DND-41 (cell line): ENCODE results near the gene CDC42EP1.

Experiments
- ATAC-seq: fragments of 200-7000 bp; cut with Tn5 transposase; 3 replicates; pipeline ENCODE4 v1.9.1; 2021; ENCODE audit warnings: low read depth; ENCODE audit not compliant: insufficient read depth
- DNase-seq: peaks from one replicate; pipeline ENCODE4 v3.0.0-alpha.2; 2020
- H2AFZ ChIP-seq: 2 replicates; pipeline ENCODE4 v1.6.0; 2012; ENCODE audit warnings: low read depth, low read length
- H3K27ac ChIP-seq: 2 replicates; pipeline ENCODE4 v1.5.1; 2012; ENCODE audit warnings: low read length, inconsistent platforms
- H3K27me3 ChIP-seq: fragments of 200-600 bp; sonication (generic); 2 replicates; pipeline ENCODE4 v1.6.0; 2012; ENCODE audit warnings: low read length, mild to moderate bottlenecking, inconsistent platforms; ENCODE audit not compliant: insufficient read depth, poor library complexity
- H3K36me3 ChIP-seq: 2 replicates; pipeline ENCODE4 v1.5.1; 2012; ENCODE audit warnings: low read length, inconsistent platforms; ENCODE audit not compliant: insufficient read depth
- H3K4me1 ChIP-seq: 2 replicates; pipeline ENCODE4 v1.5.1; 2012; ENCODE audit warnings: mild to moderate bottlenecking, low read length; ENCODE audit not compliant: insufficient read depth
- H3K4me2 ChIP-seq: 2 replicates; pipeline ENCODE4 v1.6.0; 2012; ENCODE audit warnings: mild to moderate bottlenecking, moderate library complexity, low read length, inconsistent platforms; ENCODE audit not compliant: insufficient read depth
- H3K4me3 ChIP-seq, 2 experiments: fragments of 200-600 bp in 1 of 2; shearing (Covaris generic) in 1 of 2; 2 replicates each; pipeline ENCODE4 v1.5.1; 2012 to 2016; ENCODE audit warnings: inconsistent platforms in 2 of 2, low read length in 2 of 2, mild to moderate bottlenecking in 2 of 2, low read depth in 1 of 2, moderate library complexity in 1 of 2
- H3K79me2 ChIP-seq: 2 replicates; pipeline ENCODE4 v1.6.0; 2012; ENCODE audit warnings: low read length, inconsistent platforms; ENCODE audit not compliant: insufficient read depth
- H3K9ac ChIP-seq: 2 replicates; pipeline ENCODE4 v1.6.0; 2012; ENCODE audit warnings: low read depth, mild to moderate bottlenecking, inconsistent platforms, low read length, moderate library complexity
- H3K9me3 ChIP-seq: 2 replicates; pipeline ENCODE4 v1.5.1; 2012; ENCODE audit warnings: low read length, moderate library complexity, mild to moderate bottlenecking, inconsistent platforms; ENCODE audit not compliant: insufficient read depth, severe bottlenecking
- H4K20me1 ChIP-seq: 2 replicates; pipeline ENCODE4 v1.6.0; 2012; ENCODE audit warnings: low read length; ENCODE audit not compliant: insufficient read depth
- EZH2 ChIP-seq: IDR thresholded peaks from 3 replicates; pipeline ENCODE4 v1.6.1; 2012; ENCODE audit warnings: borderline replicate concordance, low read depth, mild to moderate bottlenecking, moderate library complexity, low read length, inconsistent platforms; ENCODE audit not compliant: severe bottlenecking
- TF ChIP-seq, protein P1 (sequence below): IDR thresholded peaks from 2 replicates; pipeline ENCODE4 v1.5.1; 2012; ENCODE audit warnings: borderline replicate concordance, low read length, moderate library complexity, mild to moderate bottlenecking; ENCODE audit not compliant: poor library complexity, severe bottlenecking; ENCODE audit errors: extremely low read depth

CDC42EP1 gene

DNA sequence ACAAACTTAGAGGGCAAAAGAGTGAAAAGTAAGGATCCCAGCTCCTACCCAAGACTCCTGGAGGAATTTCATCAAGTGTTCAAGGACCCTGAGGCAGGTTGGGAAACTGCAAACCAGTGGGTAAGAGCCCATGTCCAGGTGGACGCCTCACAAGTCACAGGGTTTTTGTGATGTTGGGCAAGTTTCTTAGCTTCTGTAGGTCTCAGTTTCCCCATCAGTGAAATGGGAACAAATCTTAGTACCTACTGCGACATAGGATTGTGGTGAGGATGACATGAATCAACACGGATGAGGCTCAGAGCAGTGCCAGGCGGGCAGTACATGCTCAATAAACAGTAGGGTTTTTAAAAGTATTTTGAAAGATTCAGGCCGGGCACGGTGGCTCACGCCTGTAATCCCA is 17.3 kb upstream of the CDC42EP1 start:
- Histone ChIP-seq H3K36me3 (no peaks in the 10 kb centered on the region), H3K79me2 (no peaks in the 10 kb centered on the region), H3K4me2 (no peak overlapping the region), H3K27ac (no peak overlapping the region), H3K9me3 (no peaks in the 10 kb centered on the region), H3K27me3 (no peaks in the 10 kb centered on the region), H4K20me1 (peaks cover 4% of the 10 kb centered on the region), H3K4me3 (no peak overlapping the region), H3K9ac (no peak overlapping the region), H3K4me1 (peaks cover 5% of the 10 kb centered on the region; the same call in 1 of the 2 replicates), H2AFZ (no peak overlapping the region)
- DNase-seq = no peak
- no peak for ATAC-seq
- TF ChIP-seq, protein P1, sequence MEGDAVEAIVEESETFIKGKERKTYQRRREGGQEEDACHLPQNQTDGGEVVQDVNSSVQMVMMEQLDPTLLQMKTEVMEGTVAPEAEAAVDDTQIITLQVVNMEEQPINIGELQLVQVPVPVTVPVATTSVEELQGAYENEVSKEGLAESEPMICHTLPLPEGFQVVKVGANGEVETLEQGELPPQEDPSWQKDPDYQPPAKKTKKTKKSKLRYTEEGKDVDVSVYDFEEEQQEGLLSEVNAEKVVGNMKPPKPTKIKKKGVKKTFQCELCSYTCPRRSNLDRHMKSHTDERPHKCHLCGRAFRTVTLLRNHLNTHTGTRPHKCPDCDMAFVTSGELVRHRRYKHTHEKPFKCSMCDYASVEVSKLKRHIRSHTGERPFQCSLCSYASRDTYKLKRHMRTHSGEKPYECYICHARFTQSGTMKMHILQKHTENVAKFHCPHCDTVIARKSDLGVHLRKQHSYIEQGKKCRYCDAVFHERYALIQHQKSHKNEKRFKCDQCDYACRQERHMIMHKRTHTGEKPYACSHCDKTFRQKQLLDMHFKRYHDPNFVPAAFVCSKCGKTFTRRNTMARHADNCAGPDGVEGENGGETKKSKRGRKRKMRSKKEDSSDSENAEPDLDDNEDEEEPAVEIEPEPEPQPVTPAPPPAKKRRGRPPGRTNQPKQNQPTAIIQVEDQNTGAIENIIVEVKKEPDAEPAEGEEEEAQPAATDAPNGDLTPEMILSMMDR = no peak
- TF ChIP-seq EZH2 = no peak

DNA sequence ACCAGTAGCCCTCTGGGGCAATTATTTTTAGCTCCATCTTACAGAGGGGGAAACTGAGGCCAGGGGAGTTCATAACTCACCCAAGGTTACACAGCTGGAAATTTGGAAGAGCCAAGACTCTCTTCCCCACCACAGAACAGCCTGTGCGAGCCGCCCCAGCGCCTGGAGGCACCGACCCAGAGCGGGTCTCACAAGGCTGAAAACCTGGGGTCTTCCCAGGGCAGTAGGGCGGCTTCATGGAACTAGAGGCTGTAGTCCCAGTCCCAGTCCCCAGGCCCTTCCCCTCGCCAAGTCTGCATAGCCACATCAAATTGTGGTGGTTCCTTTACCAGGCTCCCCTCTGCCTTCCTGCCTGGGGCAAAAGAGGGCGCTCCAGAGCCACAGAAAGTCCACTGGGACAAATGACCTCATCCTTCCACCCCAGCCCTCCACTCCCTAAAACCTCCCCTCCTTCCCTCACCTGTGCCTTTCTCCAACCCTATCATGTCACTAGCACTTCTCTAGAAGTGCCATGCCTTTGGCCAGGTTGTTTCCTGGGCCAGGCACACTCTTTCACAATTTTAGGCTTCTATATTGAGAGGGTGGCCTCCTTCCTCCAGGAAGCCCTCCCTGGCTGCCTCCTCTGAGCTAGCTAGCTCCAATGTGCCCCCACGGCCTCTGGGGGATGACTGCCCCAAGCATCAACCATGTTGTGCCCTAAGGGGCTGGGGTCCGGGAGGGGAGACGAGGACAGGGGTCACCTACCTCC is 15.2 kb upstream of the CDC42EP1 start:
- Histone ChIP-seq H3K9me3 (no peaks in the 10 kb centered on the region), H3K9ac (no peak overlapping the region), H2AFZ (no peak overlapping the region), H4K20me1 (peaks cover 4% of the 10 kb centered on the region), H3K36me3 (no peaks in the 10 kb centered on the region), H3K4me3 (no peak overlapping the region), H3K4me2 (no peak overlapping the region), H3K79me2 (no peaks in the 10 kb centered on the region), H3K4me1 (0 out of 2 replicates have a peak, but pooled peaks cover 3% of the 10 kb centered on the region), H3K27me3 (no peaks in the 10 kb centered on the region), H3K27ac (no peak overlapping the region)
- DNase-seq (peak; percentile 34), ATAC-seq (peak; percentile 39; the same call in 1 of the 3 replicates)
- TF ChIP-seq, protein P1 = peak; percentile 67
- TF ChIP-seq EZH2 = no peak

DNA sequence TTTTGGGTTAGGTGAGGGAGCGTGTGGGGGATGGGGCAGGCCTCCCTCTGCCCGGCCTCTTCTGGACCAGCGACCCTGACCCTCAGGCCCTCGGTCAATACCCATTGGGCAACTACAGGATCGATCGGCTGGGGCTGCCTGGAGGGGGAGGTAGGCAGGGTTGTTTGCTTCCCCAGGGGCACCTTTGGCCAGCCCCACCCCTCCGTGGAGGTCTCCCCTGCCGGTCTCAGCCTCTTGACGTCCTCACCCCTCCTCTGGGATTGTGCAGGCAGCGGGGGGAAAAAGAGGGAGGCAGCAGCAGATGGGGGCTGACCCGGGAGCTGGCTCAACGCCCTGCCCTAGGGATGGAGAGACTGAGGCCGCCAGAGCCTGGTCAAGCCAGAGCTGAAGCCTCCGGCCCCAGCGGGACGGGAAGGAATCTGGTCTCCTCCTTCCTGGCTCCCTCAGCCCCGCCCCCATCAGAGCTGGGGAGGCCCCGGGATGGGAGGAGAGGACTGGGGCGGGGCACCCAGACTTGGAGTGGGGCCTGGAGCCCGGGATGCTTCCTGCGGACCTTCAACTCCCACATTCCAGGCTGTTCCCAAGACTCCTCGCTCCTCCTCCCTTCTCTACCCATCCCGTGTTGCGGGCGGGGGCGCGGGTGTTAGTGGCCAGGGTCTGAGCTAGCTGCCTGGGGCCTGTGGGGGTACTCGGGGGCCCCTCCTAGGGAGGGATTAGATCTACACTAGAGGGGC is 14.4 kb upstream of the CDC42EP1 start:
- H3K27ac ChIP-seq = no peak overlapping the region
- H4K20me1 ChIP-seq = peaks cover 4% of the 10 kb centered on the region
- no peaks in the 10 kb centered on the region for H3K27me3 ChIP-seq
- H3K4me1 ChIP-seq = 0 out of 2 replicates have a peak, but pooled peaks cover 3% of the 10 kb centered on the region
- H3K4me3 ChIP-seq = no peak overlapping the region
- no peak overlapping the region for H3K9ac ChIP-seq
- H3K36me3 ChIP-seq = no peaks in the 10 kb centered on the region
- DNase-seq = no peak
- ATAC-seq = no peak
- no peak overlapping the region for H3K4me2 ChIP-seq
- TF ChIP-seq, protein P1 = no peak
- TF ChIP-seq EZH2 = no peak
- H2AFZ ChIP-seq = no peak overlapping the region
- H3K79me2 ChIP-seq = no peaks in the 10 kb centered on the region
- H3K9me3 ChIP-seq = no peaks in the 10 kb centered on the region
